HCT116 (cell line): ENCODE measurements around the gene CNTNAP2.

ENCODE experiments used
- CTCF ChIP-seq, 3 experiments: fragments of 200-600 bp in 1 of 3; sonication (generic) in 1 of 3; IDR thresholded peaks in 2 of 3; conservative IDR thresholded peaks in 1 of 3; 2 replicates each; pipeline ENCODE4 v1.5.1; 2012 to 2017; ENCODE audit warnings: low read depth in 2 of 3, low read length in 2 of 3, antibody characterized with exemption in 1 of 3, borderline replicate concordance in 1 of 3, control low read depth in 1 of 3, mild to moderate bottlenecking in 1 of 3, mixed read lengths in 1 of 3, mixed run types in 1 of 3, moderate library complexity in 1 of 3; ENCODE audit not compliant: insufficient read depth in 1 of 3
- EZH2 ChIP-seq: fragments of 200-600 bp; sonication (generic); IDR thresholded peaks from 2 replicates; pipeline ENCODE4 v1.6.1; 2017; ENCODE audit warnings: antibody characterized with exemption, mixed run types
- FOSL1 ChIP-seq: IDR thresholded peaks from 2 replicates; pipeline ENCODE4 v1.6.1; 2012; ENCODE audit warnings: low read depth

- TF ChIP-seq CTCF (IDR thresholded peaks at IDR 0.05 in 2 of 3, conservative IDR thresholded peaks at IDR 0.05 in 1 of 3; ENCODE audit: borderline replicate concordance in 1 of 3, insufficient read depth in 1 of 3, low read depth in 2 of 3, low read length in 2 of 3): no peak
- no peak for TF ChIP-seq FOSL1
- no peak for TF ChIP-seq EZH2
These were observed 1693.2 kb downstream of the CNTNAP2 start for GRCh38 chr7:147809786-147810185.
